Ovary (tissue), 9 donors: ENCODE results near the gene NYAP2. TPM values are rescaled to one million over a fixed set of nuclear protein-coding genes. Genes with fewer than 3 reads are reported as not detected.

Source experiments
- DNase-seq, 5 donors: peaks; one replicate each; pipeline ENCODE4 v3.0.0-alpha.2; 2019 to 2020
- H3K27ac ChIP-seq, 2 donors: fragments of 200-600 bp; one replicate each; pipeline versions ENCODE4 v1.5.1 to v1.8.0; 2019 to 2022
- H3K27me3 ChIP-seq: fragments of 200-600 bp; one replicate; pipeline ENCODE4 v1.8.0; 2022
- H3K36me3 ChIP-seq: fragments of 200-600 bp; sonication (generic); one replicate; pipeline ENCODE4 v1.5.1; 2019
- H3K4me1 ChIP-seq: one replicate; pipeline ENCODE4 v1.8.1; 2013; ENCODE audit warnings: mild to moderate bottlenecking, moderate library complexity; ENCODE audit not compliant: insufficient read depth
- H3K4me3 ChIP-seq: fragments of 200-600 bp; sonication (generic); one replicate; pipeline ENCODE4 v1.5.1; 2017
- H3K9me3 ChIP-seq, 2 donors: fragments of 200-600 bp in 1 of 2; sonication (generic) in 1 of 2; one replicate each; pipeline versions ENCODE4 v1.5.1 to v1.8.1; 2013 to 2019; ENCODE audit warnings: mild to moderate bottlenecking in 1 of 2, moderate library complexity in 1 of 2
- CTCF ChIP-seq, 3 donors: fragments of 450-650 bp in 2 of 3; fragments of 200-600 bp in 1 of 3; IDR thresholded peaks; one replicate each; pipeline versions ENCODE4 v1.5.1 to v1.8.0; 2016 to 2022; ENCODE audit warnings: antibody characterized with exemption in 3 of 3, mild to moderate bottlenecking in 1 of 3
- EP300 ChIP-seq: sonication (generic); formaldehyde crosslinking; IDR thresholded peaks from one replicate; pipeline ENCODE4 v1.6.1; 2017; ENCODE audit warnings: antibody characterized with exemption
- POLR2A ChIP-seq: fragments of 450-650 bp; IDR thresholded peaks from one replicate; pipeline ENCODE4 v1.6.1; 2017; ENCODE audit warnings: antibody characterized with exemption, mild to moderate bottlenecking, moderate library complexity
- WGBS, 3 donors: extraction: QIAGEN DNeasy Blood & Tissue Kit in 1 of 3; methylation state at CpG; one replicate each; pipeline versions ENCODE4 v1.1.5 to v1.1.7; 2013 to 2017; 5-methylcytosine and 5-hydroxymethylcytosine counted together
- intact Hi-C, 4 donors: fragments of 100-400 bp; cut with DNase I; formaldehyde crosslinking; loops; one replicate each; pipeline versions ENCODE4 v1.11.0 to v1.15.1; 2022 to 2023
- polyA plus RNA-seq, 2 donors: library from polyadenylated mRNA; stranded (reverse); fragments of 200-250 nt in 1 of 2; fragments of 350-450 nt in 1 of 2; fragmentation: Illumina TruSeq in 1 of 2; extraction: RNeasy Lipid Tissue Mini Kit (QIAGEN cat#74804) in 1 of 2; gene quantifications; one replicate each; pipeline ENCODE4 v1.2.3, GENCODE V29; 2013 to 2014
- total RNA-seq, 7 donors: library from RNA; depleted of rRNA in 2 of 7; stranded (reverse); fragments of >200 nt in 2 of 7; fragmentation: NEBNext Ultra II Directional in 3 of 7; extraction: Animal tissue kit (Norgen Biotek cat#: 25700) in 3 of 7; gene quantifications; one replicate each; pipeline versions ENCODE4 v1.1.0 to v1.2.4, GENCODE V29; 2016 to 2023
- donor health status: DM: no; HTN: no; CAD: no; lungs with moderate emphysema.
- donor health status: DM: no; HTN: no; CAD: no.
- donor health status: Bipolar disorder and iron deficiency.
- donor health status: DM: yes; HTN: yes; CAD: no.
- donor health status: DM: no; HTN: no; CAD: no.
- donor health status: DM: yes; HTN: yes; CAD: no.

Gene NYAP2
- total and polyA plus RNA-seq, 9 donors: 0.10 to 0.13 TPM; not detected in 7

- Histone ChIP-seq H3K27me3 (no peaks in the 10 kb centered on the region), H3K4me1 (no peaks in the 10 kb centered on the region)
- intact Hi-C loops: no loop called here
Measured at GRCh38 chr2:225515033-225515432, 115.5 kb downstream of the NYAP2 start.

GRCh38 chr2:225526760-225527390 lies 127.4 kb downstream of the NYAP2 start:
- H3K27ac ChIP-seq: no peak overlapping the region
- DNase-seq: no peak
- WGBS, 3 donors: 83 to 85% (median 85%) methylated on average over 4 of the region's 4 CpGs
- intact Hi-C loops: no loop called here
- H3K27me3 ChIP-seq: no peaks in the 10 kb centered on the region
- TF ChIP-seq CTCF (IDR thresholded peaks at IDR 0.05) (no peak), EP300 (no peak), POLR2A (no peak)
- H3K36me3 ChIP-seq: no peaks in the 10 kb centered on the region
- H3K4me1 ChIP-seq: no peaks in the 10 kb centered on the region
- H3K9me3 ChIP-seq: no peaks in the 10 kb centered on the region
- H3K4me3 ChIP-seq: no peak overlapping the region

More at GRCh38 chr2:225515033-225515432, 115.5 kb downstream of the NYAP2 start:
- Histone ChIP-seq H3K36me3 (no peaks in the 10 kb centered on the region), H3K4me3 (no peak overlapping the region), H3K27ac (no peak overlapping the region), H3K9me3 (no peaks in the 10 kb centered on the region)
- TF ChIP-seq EP300 (no peak), POLR2A (no peak), CTCF (IDR thresholded peaks at IDR 0.05) (no peak)
- DNase-seq: no peak

GRCh38 chr2:225531559-225531958 lies 132.0 kb downstream of the NYAP2 start:
- H3K9me3 ChIP-seq: no peaks in the 10 kb centered on the region
- H3K4me3 ChIP-seq: no peak overlapping the region
- H3K4me1 ChIP-seq: no peaks in the 10 kb centered on the region
- intact Hi-C loops: no loop called here
- no peak for DNase-seq
- no peak for TF ChIP-seq POLR2A
- no peak for TF ChIP-seq EP300
- no peak for TF ChIP-seq CTCF (IDR thresholded peaks at IDR 0.05)
- 42 to 50% (median 47%) methylated on average over 3 of the region's 3 CpGs for WGBS, 3 donors
- H3K36me3 ChIP-seq: no peaks in the 10 kb centered on the region
- H3K27ac ChIP-seq: no peak overlapping the region
- no peaks in the 10 kb centered on the region for H3K27me3 ChIP-seq

GRCh38 chr2:225532096-225532495 lies 132.6 kb downstream of the NYAP2 start:
- DNase-seq: no peak
- Histone ChIP-seq H3K4me3 (no peak overlapping the region), H3K4me1 (no peaks in the 10 kb centered on the region), H3K27me3 (no peaks in the 10 kb centered on the region), H3K36me3 (no peaks in the 10 kb centered on the region), H3K9me3 (no peaks in the 10 kb centered on the region), H3K27ac (no peak overlapping the region)
- intact Hi-C loops: no loop called here
- TF ChIP-seq EP300: no peak
- no peak for TF ChIP-seq CTCF (IDR thresholded peaks at IDR 0.05)
- no peak for TF ChIP-seq POLR2A
- 76 to 78% (median 77%) methylated on average over 1 of the region's 1 CpG for WGBS, 3 donors
